Right hindlimb (tissue), 1 donor: ENCODE measurements around the gene DNAJA3.

Source experiments
- DNase-seq: peaks from one replicate; pipeline ENCODE4 v3.0.0-alpha.2; 2018

Gene DNAJA3

GRCh38 chr16:4407543-4408322 lies 17.9 kb upstream of the DNAJA3 start:
- DNase-seq, result peak; percentile 26

GRCh38 chr16:4408323-4408690 lies 17.4 kb upstream of the DNAJA3 start:
- DNase-seq, result no peak

GRCh38 chr16:4409081-4409932 lies 16.4 kb upstream of the DNAJA3 start:
- DNase-seq, result peak; percentile 70

GRCh38 chr16:4410335-4411075 lies 15.2 kb upstream of the DNAJA3 start:
- DNase-seq, result peak; percentile 87

- peak; percentile 92 for DNase-seq
Measured at GRCh38 chr16:4411684-4412083, 14.0 kb upstream of the DNAJA3 start.

- peak; percentile 29 for DNase-seq
Measured at GRCh38 chr16:4412159-4412558, 13.5 kb upstream of the DNAJA3 start.

GRCh38 chr16:4412854-4413253 lies 12.8 kb upstream of the DNAJA3 start:
- DNase-seq, result no peak

- no peak for DNase-seq
Measured at GRCh38 chr16:4414187-4414917, 11.3 kb upstream of the DNAJA3 start.

- DNase-seq, result peak; percentile 51
Measured at GRCh38 chr16:4415538-4416199, 10.0 kb upstream of the DNAJA3 start.

GRCh38 chr16:4416200-4417032 lies 9.3 kb upstream of the DNAJA3 start, which contains the start of gene CORO7:
TSS of gene CORO7 (minus strand) at chr16:4416596. CDS start at chr16:4416518, 78 bp downstream.
- DNase-seq, result peak; percentile 96

GRCh38 chr16:4419402-4419959 lies 6.2 kb upstream of the DNAJA3 start:
- no peak for DNase-seq

- DNase-seq, result no peak
Measured at GRCh38 chr16:4420505-4421105, 5.1 kb upstream of the DNAJA3 start.

GRCh38 chr16:4426021-4426684 lies 485 bp downstream of the DNAJA3 start:
- DNase-seq, result no peak

GRCh38 chr16:4426722-4427372 lies 1.2 kb downstream of the DNAJA3 start:
- no peak for DNase-seq

- DNase-seq, result no peak
Measured at GRCh38 chr16:4428500-4428899, 2.8 kb downstream of the DNAJA3 start.

- no peak for DNase-seq
Measured at GRCh38 chr16:4431023-4431422, 5.4 kb downstream of the DNAJA3 start.

GRCh38 chr16:4433228-4433627 lies 7.6 kb downstream of the DNAJA3 start:
- no peak for DNase-seq

GRCh38 chr16:4433914-4434787 lies 8.5 kb downstream of the DNAJA3 start:
- DNase-seq, result no peak
